PC-3 (cell line): Measurements from ENCODE around the gene ARHGEF28. TPM values are rescaled to one million over a fixed set of nuclear protein-coding genes. Genes with fewer than 3 reads are reported as not detected.

Experiments
- ATAC-seq: fragments of 200-7000 bp; cut with Tn5 transposase; 2 replicates; pipeline ENCODE4 v1.9.1; 2020; ENCODE audit warnings: mild to moderate bottlenecking, moderate library complexity
- BruUV-seq: library from RNA; stranded (reverse); fragments of 400-500 nt; replicated peaks from 2 replicates; lab custom pipeline; 2021; lab: Mats Ljungman, UMichigan
- CTCF ChIA-PET: fragments of 300-600 bp; sonication (Branson Sonifier 250); formaldehyde crosslinking; loops from one replicate; lab custom pipeline; 2022; ENCODE audit warnings: antibody characterized with exemption; lab: Charles Lee
- POLR2A ChIA-PET: fragments of 300-600 bp; sonication (Branson Sonifier 250); formaldehyde crosslinking; loops from one replicate; lab custom pipeline; 2022; ENCODE audit warnings: antibody characterized with exemption; ENCODE audit not compliant: unreplicated experiment; lab: Charles Lee
- DNase-seq: peaks from one replicate; pipeline ENCODE4 v3.0.0-alpha.2; 2015
- H2AFZ ChIP-seq: fragments of 300-600 bp; sonication (generic); 2 replicates; pipeline ENCODE4 v1.6.0; 2016; ENCODE audit warnings: antibody characterized with exemption, low read length
- H3F3A ChIP-seq: fragments of 300-600 bp; sonication (generic); one replicate; pipeline ENCODE4 v1.6.0; 2017; ENCODE audit warnings: antibody characterized with exemption, low read length, control low read depth, mild to moderate bottlenecking; ENCODE audit not compliant: unreplicated experiment
- H3K27ac ChIP-seq: fragments of 300-600 bp; sonication (generic); 2 replicates; pipeline ENCODE4 v1.5.1; 2016; ENCODE audit warnings: mild to moderate bottlenecking, low read length
- H3K27me3 ChIP-seq: fragments of 300-600 bp; sonication (generic); 2 replicates; pipeline ENCODE4 v1.6.1; 2016; ENCODE audit warnings: low read length, mixed read lengths
- H3K36me3 ChIP-seq: fragments of 300-600 bp; sonication (generic); 2 replicates; pipeline ENCODE4 v1.6.1; 2016; ENCODE audit warnings: low read depth, mixed run types, low read length, mixed read lengths
- H3K4me1 ChIP-seq: fragments of 300-600 bp; sonication (generic); 2 replicates; pipeline ENCODE4 v1.5.1; 2016; ENCODE audit warnings: low read length; ENCODE audit not compliant: insufficient read depth
- H3K4me2 ChIP-seq: fragments of 300-600 bp; sonication (generic); 2 replicates; pipeline ENCODE4 v1.6.0; 2016; ENCODE audit warnings: low read length
- H3K4me3 ChIP-seq: fragments of 300-600 bp; sonication (generic); 2 replicates; pipeline ENCODE4 v1.5.1; 2016; ENCODE audit warnings: mild to moderate bottlenecking, low read length, mixed read lengths
- H3K79me2 ChIP-seq: fragments of 300-600 bp; sonication (generic); 2 replicates; pipeline ENCODE4 v1.6.1; 2017; ENCODE audit warnings: low read length, mixed read lengths
- H3K9ac ChIP-seq: fragments of 300-600 bp; sonication (generic); 2 replicates; pipeline ENCODE4 v1.6.0; 2016; ENCODE audit warnings: mild to moderate bottlenecking, low read length
- H3K9me2 ChIP-seq: fragments of 300-600 bp; sonication (generic); replicated peaks from 2 replicates; pipeline ENCODE4 v1.6.1; 2016; ENCODE audit warnings: mixed run types, low read length, mixed read lengths
- H3K9me3 ChIP-seq: fragments of 300-600 bp; sonication (generic); 2 replicates; pipeline ENCODE4 v1.6.1; 2016; ENCODE audit warnings: low read length, mixed read lengths
- H4K20me1 ChIP-seq: fragments of 300-600 bp; sonication (generic); 2 replicates; pipeline ENCODE4 v1.6.1; 2016; ENCODE audit warnings: low read length, mixed read lengths
- EZH2 ChIP-seq: fragments of 300-600 bp; sonication (generic); IDR thresholded peaks from one replicate; pipeline ENCODE4 v1.6.1; 2017; ENCODE audit warnings: antibody characterized with exemption, mild to moderate bottlenecking, low read length; ENCODE audit not compliant: unreplicated experiment
- EZH2phosphoT487 ChIP-seq: fragments of 300-600 bp; sonication (generic); IDR thresholded peaks from 2 replicates; pipeline ENCODE4 v1.6.1; 2018; ENCODE audit warnings: mild to moderate bottlenecking, antibody characterized with exemption, low read length, borderline replicate concordance
- intact Hi-C: fragments of 100-400 bp; cut with micrococcal nuclease; formaldehyde crosslinking; loops from 2 replicates; pipeline ENCODE4 v1.9.0; 2023
- total RNA-seq: library from RNA; depleted of rRNA; stranded (reverse); fragments of >200 nt; gene quantifications from 2 replicates; pipeline ENCODE4 v1.2.3, GENCODE V29; 2014
- TF ChIP-seq, protein P1 (sequence below): fragments of 300-600 bp; sonication (generic); conservative IDR thresholded peaks from 2 replicates; pipeline ENCODE4 v1.5.1; 2017; ENCODE audit warnings: antibody characterized with exemption, low read depth, mild to moderate bottlenecking, low read length

ARHGEF28 gene
- total RNA-seq, 1 experiment from 2014 or later: 24.2 TPM

DNA sequence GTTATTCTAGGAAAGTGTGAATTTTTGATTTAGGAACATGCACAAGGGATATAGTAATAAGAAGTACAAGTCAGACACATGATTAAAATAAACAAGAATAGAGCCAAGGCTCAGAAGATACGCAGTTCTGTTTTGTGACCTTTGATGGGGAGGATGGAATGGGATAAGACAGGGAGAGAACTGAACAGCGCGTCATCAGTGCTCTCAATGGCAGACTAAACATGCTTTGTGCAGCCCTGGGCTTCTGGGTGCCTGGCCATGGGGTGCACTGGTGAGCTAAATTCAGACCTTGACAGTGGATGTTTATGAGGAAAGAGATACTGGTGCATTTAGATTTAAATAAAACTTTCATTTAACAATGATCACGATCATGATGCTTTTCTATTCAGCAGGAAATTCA lies 309.7 kb downstream of the ARHGEF28 start:
- no TSS peak for BruUV-seq
- intact Hi-C loops: no loop called here
- H3K27me3 ChIP-seq: no peaks in the 10 kb centered on the region
- no peak overlapping the region for H3K4me3 ChIP-seq
- no peak overlapping the region for H3K9ac ChIP-seq
- H3K9me3 ChIP-seq: no peaks in the 10 kb centered on the region
- H3K9me2 ChIP-seq: no peaks in the 10 kb centered on the region
- H3F3A ChIP-seq: no peaks in the 10 kb centered on the region
- no peaks in the 10 kb centered on the region for H3K79me2 ChIP-seq
- POLR2A ChIA-PET: interaction anchor here (0.7 kb wide), 1 partner anchor 750 kb away, joined by 5 read pairs; no protein-coding TSS in a partner anchor
- peaks cover 23% of the 10 kb centered on the region for H3K4me1 ChIP-seq
- TF ChIP-seq EZH2: no peak
- TF ChIP-seq, protein P1, sequence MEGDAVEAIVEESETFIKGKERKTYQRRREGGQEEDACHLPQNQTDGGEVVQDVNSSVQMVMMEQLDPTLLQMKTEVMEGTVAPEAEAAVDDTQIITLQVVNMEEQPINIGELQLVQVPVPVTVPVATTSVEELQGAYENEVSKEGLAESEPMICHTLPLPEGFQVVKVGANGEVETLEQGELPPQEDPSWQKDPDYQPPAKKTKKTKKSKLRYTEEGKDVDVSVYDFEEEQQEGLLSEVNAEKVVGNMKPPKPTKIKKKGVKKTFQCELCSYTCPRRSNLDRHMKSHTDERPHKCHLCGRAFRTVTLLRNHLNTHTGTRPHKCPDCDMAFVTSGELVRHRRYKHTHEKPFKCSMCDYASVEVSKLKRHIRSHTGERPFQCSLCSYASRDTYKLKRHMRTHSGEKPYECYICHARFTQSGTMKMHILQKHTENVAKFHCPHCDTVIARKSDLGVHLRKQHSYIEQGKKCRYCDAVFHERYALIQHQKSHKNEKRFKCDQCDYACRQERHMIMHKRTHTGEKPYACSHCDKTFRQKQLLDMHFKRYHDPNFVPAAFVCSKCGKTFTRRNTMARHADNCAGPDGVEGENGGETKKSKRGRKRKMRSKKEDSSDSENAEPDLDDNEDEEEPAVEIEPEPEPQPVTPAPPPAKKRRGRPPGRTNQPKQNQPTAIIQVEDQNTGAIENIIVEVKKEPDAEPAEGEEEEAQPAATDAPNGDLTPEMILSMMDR: no peak
- no peak for TF ChIP-seq EZH2phosphoT487
- H3K36me3 ChIP-seq: no peaks in the 10 kb centered on the region
- DNase-seq (no peak), ATAC-seq (no peak)
- CTCF ChIA-PET: no interaction called here
- H3K27ac ChIP-seq: no peak overlapping the region
- no peaks in the 10 kb centered on the region for H4K20me1 ChIP-seq
- no peak overlapping the region for H3K4me2 ChIP-seq
- no peak overlapping the region for H2AFZ ChIP-seq

DNA sequence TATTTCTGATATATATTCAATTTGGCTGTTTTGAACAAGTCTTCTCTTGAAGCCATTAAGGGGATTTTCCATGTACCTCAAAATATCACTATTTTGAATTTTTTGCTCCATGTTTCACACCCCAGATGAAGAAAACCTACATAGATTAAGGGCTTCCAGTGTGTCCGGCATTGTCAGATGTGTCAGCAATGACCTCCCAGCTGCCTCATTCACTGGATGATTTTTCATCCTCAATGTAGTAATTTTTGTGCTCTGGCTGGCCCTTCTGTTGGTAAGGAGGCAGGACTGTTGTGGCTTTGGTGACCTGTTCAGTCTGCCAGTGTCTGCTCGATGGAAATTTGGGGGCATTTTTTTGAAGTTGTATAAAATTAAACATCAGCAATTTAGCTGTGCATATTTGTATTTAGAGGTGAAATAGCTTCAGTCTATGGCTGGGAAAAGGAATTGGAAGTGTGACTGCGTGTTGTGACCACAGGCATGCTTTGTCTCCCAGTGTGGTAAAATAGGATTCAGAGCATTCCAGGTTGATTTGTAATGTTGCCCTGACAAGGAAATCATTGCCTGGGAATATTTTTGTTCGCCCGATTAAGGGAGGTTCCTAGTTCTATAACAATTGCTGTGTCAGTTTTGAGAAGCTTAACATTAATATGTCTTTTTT lies 312.4 kb downstream of the ARHGEF28 start:
- H3K9ac ChIP-seq: no peak overlapping the region

More for the DNA sequence above, 312.4 kb downstream of the ARHGEF28 start:
- 0 out of 2 replicates have a peak overlapping the region, but pooled peaks have one; percentile 31 for H2AFZ ChIP-seq
- intact Hi-C loops: no loop called here
- POLR2A ChIA-PET: interaction anchor here (0.6 kb wide), 3 partner anchors 704 to 1275 kb away, joined by 4 to 13 read pairs (median 8); no protein-coding TSS in a partner anchor
- H3K79me2 ChIP-seq: no peaks in the 10 kb centered on the region
- no peaks in the 10 kb centered on the region for H3F3A ChIP-seq
- peaks cover 23% of the 10 kb centered on the region for H3K4me1 ChIP-seq
- no peaks in the 10 kb centered on the region for H4K20me1 ChIP-seq
- H3K4me2 ChIP-seq: peak overlapping the region; percentile 60
- H3K27ac ChIP-seq: peak overlapping the region; percentile 72
- no peak for TF ChIP-seq EZH2phosphoT487
- no peak for TF ChIP-seq EZH2
- TF ChIP-seq, protein P1: no peak
- no peaks in the 10 kb centered on the region for H3K27me3 ChIP-seq
- no peaks in the 10 kb centered on the region for H3K36me3 ChIP-seq
- DNase-seq: peak; percentile 87
- H3K9me2 ChIP-seq: no peaks in the 10 kb centered on the region
- H3K4me3 ChIP-seq: no peak overlapping the region; the same call in 1 of the 2 replicates
- no peaks in the 10 kb centered on the region for H3K9me3 ChIP-seq
- CTCF ChIA-PET: interaction anchor here (0.6 kb wide), 2 partner anchors 15 to 724 kb away, joined by 3 to 4 read pairs; no protein-coding TSS in a partner anchor
- no TSS peak for BruUV-seq
- peak; percentile 95 for ATAC-seq
